ENCODE measurements around the gene ARMC2. TPM values are rescaled to one million over a fixed set of nuclear protein-coding genes. Genes with fewer than 3 reads are reported as not detected.

ARMC2 gene
- total and polyA plus RNA-seq, 7 donors: 0.56 to 3.7 (median 2.0) TPM

DNA sequence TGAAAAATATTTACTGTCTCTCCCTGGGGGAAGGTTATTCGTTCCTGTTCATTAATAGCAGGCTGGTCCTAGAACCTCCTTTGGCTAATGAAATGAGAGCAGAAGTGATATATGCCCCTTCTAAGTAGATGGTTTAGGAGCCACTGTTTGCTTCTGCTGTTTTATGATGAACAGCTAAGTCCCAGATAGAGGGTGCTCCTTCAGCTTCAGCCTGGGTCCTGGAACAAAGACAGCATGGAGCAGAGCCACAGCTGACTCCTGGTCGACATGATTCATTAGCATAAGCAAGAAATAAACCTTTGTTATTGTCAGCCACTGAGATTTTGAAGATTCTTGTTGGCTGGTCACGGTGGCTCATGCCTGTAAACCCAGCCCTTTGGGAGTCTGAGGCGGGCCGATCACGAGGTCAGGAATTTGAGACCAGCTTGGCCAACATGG, 47.8 kb upstream of the ARMC2 start:
- peak in 3 of 4 donors; percentile 52 to 67 (median 62) for ATAC-seq
- intact Hi-C loops (cut with DNase I): no loop called here
- TF ChIP-seq, protein P1, sequence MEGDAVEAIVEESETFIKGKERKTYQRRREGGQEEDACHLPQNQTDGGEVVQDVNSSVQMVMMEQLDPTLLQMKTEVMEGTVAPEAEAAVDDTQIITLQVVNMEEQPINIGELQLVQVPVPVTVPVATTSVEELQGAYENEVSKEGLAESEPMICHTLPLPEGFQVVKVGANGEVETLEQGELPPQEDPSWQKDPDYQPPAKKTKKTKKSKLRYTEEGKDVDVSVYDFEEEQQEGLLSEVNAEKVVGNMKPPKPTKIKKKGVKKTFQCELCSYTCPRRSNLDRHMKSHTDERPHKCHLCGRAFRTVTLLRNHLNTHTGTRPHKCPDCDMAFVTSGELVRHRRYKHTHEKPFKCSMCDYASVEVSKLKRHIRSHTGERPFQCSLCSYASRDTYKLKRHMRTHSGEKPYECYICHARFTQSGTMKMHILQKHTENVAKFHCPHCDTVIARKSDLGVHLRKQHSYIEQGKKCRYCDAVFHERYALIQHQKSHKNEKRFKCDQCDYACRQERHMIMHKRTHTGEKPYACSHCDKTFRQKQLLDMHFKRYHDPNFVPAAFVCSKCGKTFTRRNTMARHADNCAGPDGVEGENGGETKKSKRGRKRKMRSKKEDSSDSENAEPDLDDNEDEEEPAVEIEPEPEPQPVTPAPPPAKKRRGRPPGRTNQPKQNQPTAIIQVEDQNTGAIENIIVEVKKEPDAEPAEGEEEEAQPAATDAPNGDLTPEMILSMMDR (IDR thresholded peaks at IDR 0.05): no peak

GRCh38 chr6:108801366-108801765, 46.9 kb upstream of the ARMC2 start:
- ATAC-seq (peak; percentile 23 to 48 (median 36)), DNase-seq (no peak)
- intact Hi-C loops (cut with DNase I): no loop called here
- WGBS, 3 donors: 28 to 30% (median 29%) methylated on average over 2 of the region's 2 CpGs
- no peak overlapping the region for H3K27ac ChIP-seq
- TF ChIP-seq, protein P1 (IDR thresholded peaks at IDR 0.05): no peak
- no peak overlapping the region for H3K4me3 ChIP-seq
- H3K4me1 ChIP-seq: peaks cover 25% of the 10 kb centered on the region
- no peaks in the 10 kb centered on the region for H3K27me3 ChIP-seq (ENCODE audit: insufficient read depth in 3 of 3, low read length in 2 of 3)
- H3K36me3 ChIP-seq (ENCODE audit: insufficient read depth in 1 of 2, low read depth in 1 of 2): no peaks in the 10 kb centered on the region
- no peaks in the 10 kb centered on the region for H3K9me3 ChIP-seq

More for the DNA sequence above, 47.8 kb upstream of the ARMC2 start:
- H3K27me3 ChIP-seq (ENCODE audit: insufficient read depth in 3 of 3, low read length in 2 of 3): no peaks in the 10 kb centered on the region
- H3K4me3 ChIP-seq: no peak overlapping the region
- H3K27ac ChIP-seq: peak overlapping the region; percentile 9
- no peak for DNase-seq
- peaks cover 24% of the 10 kb centered on the region for H3K4me1 ChIP-seq
- no peaks in the 10 kb centered on the region for H3K9me3 ChIP-seq
- WGBS, 3 donors: 23 to 31% (median 24%) methylated on average over 6 of the region's 6 CpGs
- no peaks in the 10 kb centered on the region for H3K36me3 ChIP-seq (ENCODE audit: insufficient read depth in 1 of 2, low read depth in 1 of 2)

- intact Hi-C loops (cut with DNase I): no loop called here
- ATAC-seq (no peak), DNase-seq (no peak)
- H3K9me3 ChIP-seq: no peaks in the 10 kb centered on the region
- WGBS, 3 donors: 93 to 98% (median 95%) methylated on average over 6 of the region's 6 CpGs
- peaks cover 41% of the 10 kb centered on the region for H3K4me1 ChIP-seq
- no peaks in the 10 kb centered on the region for H3K27me3 ChIP-seq (ENCODE audit: insufficient read depth in 3 of 3, low read length in 2 of 3)
- H3K27ac ChIP-seq: no peak overlapping the region
- H3K4me3 ChIP-seq: no peak overlapping the region
- H3K36me3 ChIP-seq (ENCODE audit: insufficient read depth in 1 of 2, low read depth in 1 of 2): no peaks in the 10 kb centered on the region
- TF ChIP-seq, protein P1 (IDR thresholded peaks at IDR 0.05): no peak
Measured at GRCh38 chr6:108803982-108804490, 44.2 kb upstream of the ARMC2 start.

GRCh38 chr6:108804956-108805355, 43.3 kb upstream of the ARMC2 start:
- Histone ChIP-seq H3K4me1 (peaks cover 33% of the 10 kb centered on the region), H3K4me3 (no peak overlapping the region), H3K9me3 (no peaks in the 10 kb centered on the region), H3K27ac (no peak overlapping the region), H3K36me3 (ENCODE audit: insufficient read depth in 1 of 2, low read depth in 1 of 2) (no peaks in the 10 kb centered on the region), H3K27me3 (ENCODE audit: insufficient read depth in 3 of 3, low read length in 2 of 3) (no peaks in the 10 kb centered on the region)
- TF ChIP-seq, protein P1 (IDR thresholded peaks at IDR 0.05): no peak
- ATAC-seq: no peak
- intact Hi-C loops (cut with DNase I): no loop called here
- 89 to 93% (median 92%) methylated on average over 6 of the region's 6 CpGs for WGBS, 3 donors
- no peak for DNase-seq

DNA sequence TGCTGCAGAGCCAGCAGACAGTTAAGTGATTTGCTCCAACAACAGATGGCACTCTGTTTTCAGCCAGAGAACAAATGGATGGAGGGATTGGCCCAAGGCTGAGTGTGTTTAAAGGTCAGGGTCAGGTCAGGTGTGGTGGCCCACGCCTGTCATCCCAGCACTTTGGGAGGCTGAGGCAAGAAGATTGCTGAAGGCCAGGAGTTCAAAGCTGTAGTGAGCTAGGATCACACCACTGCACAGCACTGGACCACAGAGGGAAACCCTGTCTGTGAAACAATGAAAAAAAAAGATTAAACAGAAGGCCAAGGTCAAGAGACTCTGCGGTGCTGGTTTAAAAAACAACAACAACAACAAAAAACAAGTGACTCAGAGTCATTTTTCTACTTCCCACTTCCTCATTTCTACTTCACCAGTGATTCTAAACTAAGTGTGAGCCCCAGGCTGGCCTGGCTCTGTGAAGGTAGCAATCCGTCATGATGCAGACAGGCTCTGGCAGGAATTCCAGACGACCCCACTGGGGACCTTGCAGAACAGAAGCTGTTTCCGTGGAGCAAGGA, 42.5 kb upstream of the ARMC2 start:
- no peak for DNase-seq

More for the DNA sequence above, 42.5 kb upstream of the ARMC2 start:
- intact Hi-C loops (cut with DNase I): no loop called here
- peak in 1 of 4 donors; percentile 17 for ATAC-seq
- TF ChIP-seq, protein P1 (IDR thresholded peaks at IDR 0.05): no peak
- 46 to 59% (median 56%) methylated on average over 5 of the region's 5 CpGs for WGBS, 3 donors
- Histone ChIP-seq H3K36me3 (ENCODE audit: insufficient read depth in 1 of 2, low read depth in 1 of 2) (no peaks in the 10 kb centered on the region), H3K4me3 (no peak overlapping the region), H3K9me3 (no peaks in the 10 kb centered on the region), H3K27ac (no peak overlapping the region), H3K27me3 (ENCODE audit: insufficient read depth in 3 of 3, low read length in 2 of 3) (no peaks in the 10 kb centered on the region), H3K4me1 (peaks cover 26% of the 10 kb centered on the region)
